ENCODE measurements around the gene TBC1D9. TPM values are rescaled to one million over a fixed set of nuclear protein-coding genes. Genes with fewer than 3 reads are reported as not detected.

Gene TBC1D9
- total and polyA plus RNA-seq, 4 donors: 9.0 to 52.6 (median 24.5) TPM

DNA sequence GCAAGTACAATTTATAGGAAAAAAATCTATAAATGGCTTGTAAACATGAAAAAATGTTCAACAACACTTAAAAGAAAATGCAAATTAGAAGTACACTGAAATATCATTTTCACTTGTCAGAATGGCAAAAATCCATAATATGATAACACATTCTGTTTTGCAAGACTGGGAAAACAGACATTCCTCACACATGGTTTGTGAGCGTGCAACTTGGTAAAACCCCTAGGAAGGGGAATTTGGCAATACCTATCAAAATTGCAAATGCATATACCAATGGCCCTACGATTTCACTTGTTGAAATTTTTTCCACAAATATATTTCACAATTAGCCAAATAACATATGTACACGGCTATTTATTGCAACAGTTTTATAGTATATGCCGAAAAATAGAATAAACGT, 31.4 kb downstream of the TBC1D9 start:
- 43 to 74% methylated on average over 5 of the region's 5 CpGs for WGBS, 2 donors
- DNase-seq: no peak
- no peak for TF ChIP-seq CTCF (IDR thresholded peaks at IDR 0.05; ENCODE audit: control extremely low read depth, extremely low read depth)
- H3K4me1 ChIP-seq (ENCODE audit: control insufficient read depth in 5 of 5, insufficient read depth in 5 of 5, low read length in 5 of 5): peaks cover 6 to 24% (median 14%) of the 10 kb centered on the region in 5 donors
- no peak for ATAC-seq (ENCODE audit: insufficient read depth, low FRiP score)
- no peaks in the 10 kb centered on the region for H3K36me3 ChIP-seq (ENCODE audit: control insufficient read depth in 4 of 4, insufficient read depth in 4 of 4, low read length in 4 of 4)
- no peak overlapping the region for H3K27ac ChIP-seq (ENCODE audit: low read depth in 1 of 2, low read length in 1 of 2)
- H3K27me3 ChIP-seq (ENCODE audit: control insufficient read depth in 3 of 3, insufficient read depth in 3 of 3, low read length in 2 of 3): no peaks in the 10 kb centered on the region
- H3K4me3 ChIP-seq: no peak overlapping the region
- H3K9me3 ChIP-seq (ENCODE audit: control insufficient read depth in 4 of 4, insufficient read depth in 3 of 4, low read length in 3 of 4): no peaks in the 10 kb centered on the region
- no peak overlapping the region for H3K9ac ChIP-seq (ENCODE audit: insufficient read depth in 1 of 2, low read length in 2 of 2)

GRCh38 chr4:140720387-140721304, 35.5 kb downstream of the TBC1D9 start:
- Histone ChIP-seq H3K27ac (ENCODE audit: low read depth in 1 of 2, low read length in 1 of 2) (peak overlapping the region in 1 of 2 donors; percentile 83), H3K36me3 (ENCODE audit: control insufficient read depth in 4 of 4, insufficient read depth in 4 of 4, low read length in 4 of 4) (no peaks in the 10 kb centered on the region), H3K27me3 (ENCODE audit: control insufficient read depth in 3 of 3, insufficient read depth in 3 of 3, low read length in 2 of 3) (no peaks in the 10 kb centered on the region), H3K4me3 (no peak overlapping the region), H3K9me3 (ENCODE audit: control insufficient read depth in 4 of 4, insufficient read depth in 3 of 4, low read length in 3 of 4) (no peaks in the 10 kb centered on the region), H3K4me1 (ENCODE audit: control insufficient read depth in 5 of 5, insufficient read depth in 5 of 5, low read length in 5 of 5) (peaks cover 4 to 12% (median 9%) of the 10 kb centered on the region in 5 donors), H3K9ac (ENCODE audit: insufficient read depth in 1 of 2, low read length in 2 of 2) (peak overlapping the region; percentile 18 to 48)
- WGBS, 2 donors: 21 to 24% methylated on average over 9 of the region's 9 CpGs
- TF ChIP-seq CTCF (IDR thresholded peaks at IDR 0.05; ENCODE audit: control extremely low read depth, extremely low read depth): no peak
- DNase-seq: peak in 1 of 3 donors; percentile 43
- peak; percentile 8 for ATAC-seq (ENCODE audit: insufficient read depth, low FRiP score)

DNA sequence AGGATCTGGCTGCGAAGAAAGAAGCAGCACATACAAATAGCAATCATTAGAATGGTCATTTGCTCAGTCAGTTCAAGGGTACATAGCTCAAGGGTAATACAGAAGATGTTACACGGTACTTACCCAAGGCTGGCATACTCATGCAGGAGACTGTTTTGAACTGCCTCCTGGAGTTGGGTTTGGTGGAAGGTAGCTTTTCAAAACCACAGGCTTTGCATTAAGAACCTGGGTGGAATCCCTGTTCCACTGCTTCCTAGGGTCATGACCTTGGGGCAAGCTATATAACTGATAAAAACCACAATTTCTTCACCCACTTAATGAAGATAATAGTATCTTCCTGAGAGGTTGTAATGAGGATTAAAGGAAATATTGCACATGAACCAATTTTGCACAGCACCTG, 36.5 kb downstream of the TBC1D9 start:
- no peak overlapping the region for H3K9ac ChIP-seq (ENCODE audit: insufficient read depth in 1 of 2, low read length in 2 of 2)
- 90 to 91% methylated on average over 2 of the region's 2 CpGs for WGBS, 2 donors
- H3K27me3 ChIP-seq (ENCODE audit: control insufficient read depth in 3 of 3, insufficient read depth in 3 of 3, low read length in 2 of 3): no peaks in the 10 kb centered on the region
- peaks cover 4 to 12% (median 9%) of the 10 kb centered on the region in 5 donors for H3K4me1 ChIP-seq (ENCODE audit: control insufficient read depth in 5 of 5, insufficient read depth in 5 of 5, low read length in 5 of 5)
- H3K9me3 ChIP-seq (ENCODE audit: control insufficient read depth in 4 of 4, insufficient read depth in 3 of 4, low read length in 3 of 4): no peaks in the 10 kb centered on the region
- H3K36me3 ChIP-seq (ENCODE audit: control insufficient read depth in 4 of 4, insufficient read depth in 4 of 4, low read length in 4 of 4): no peaks in the 10 kb centered on the region
- TF ChIP-seq CTCF (IDR thresholded peaks at IDR 0.05; ENCODE audit: control extremely low read depth, extremely low read depth): no peak
- no peak overlapping the region for H3K4me3 ChIP-seq
- no peak overlapping the region for H3K27ac ChIP-seq (ENCODE audit: low read depth in 1 of 2, low read length in 1 of 2)
- ATAC-seq (ENCODE audit: insufficient read depth, low FRiP score) (no peak), DNase-seq (no peak)
